Measurements from ENCODE around the gene PSME4.

Gene PSME4

GRCh38 chr2:53970724-53971602 is at the start of gene PSME4:
TSS of gene PSME4 (minus strand) at chr2:53970993. CDS start at chr2:53970784, 209 bp downstream.
- peak; percentile 73 for DNase-seq

DNA sequence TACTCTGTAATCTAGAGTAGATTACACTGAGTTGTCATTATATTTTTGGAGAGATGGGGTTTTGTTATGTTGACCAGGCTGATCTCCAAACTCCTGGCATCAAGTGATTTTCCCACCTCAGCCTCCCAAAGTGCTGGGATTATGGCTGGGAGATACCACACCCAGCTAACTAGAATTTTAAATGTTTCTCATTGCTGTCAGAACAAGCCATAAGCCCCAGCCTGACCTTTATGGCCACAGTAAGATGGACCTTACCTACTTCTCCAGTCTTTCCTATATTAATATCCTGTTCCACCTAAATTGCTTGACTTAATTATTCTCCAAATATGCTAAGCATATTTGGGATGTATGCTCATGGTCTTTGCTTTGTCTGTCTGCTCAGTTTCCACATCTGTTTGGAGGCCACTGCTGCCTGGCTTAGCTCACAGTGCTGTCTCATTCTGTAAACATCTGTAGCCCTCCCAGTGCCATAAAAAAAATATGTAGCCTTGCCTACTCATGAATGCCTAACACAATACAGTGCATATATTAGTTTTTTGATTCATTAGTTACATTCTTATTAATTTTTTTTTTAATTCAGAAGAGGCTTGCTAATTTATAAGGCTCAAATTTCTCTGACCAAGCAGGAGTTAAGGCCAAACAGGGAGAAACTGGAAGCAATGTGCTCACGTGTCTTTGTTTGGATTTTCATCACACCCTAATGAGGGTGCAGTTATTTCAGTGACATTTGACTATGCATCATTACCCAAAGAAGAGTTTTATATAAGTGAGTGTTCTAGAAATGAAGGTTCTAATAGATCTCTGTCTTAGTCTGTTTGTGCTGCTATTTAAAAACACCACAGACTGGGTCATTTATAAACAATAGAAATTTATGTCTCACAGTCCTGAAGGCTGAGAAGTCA is 45.3 kb upstream of the PSME4 start:
- DNase-seq = no peak

DNA sequence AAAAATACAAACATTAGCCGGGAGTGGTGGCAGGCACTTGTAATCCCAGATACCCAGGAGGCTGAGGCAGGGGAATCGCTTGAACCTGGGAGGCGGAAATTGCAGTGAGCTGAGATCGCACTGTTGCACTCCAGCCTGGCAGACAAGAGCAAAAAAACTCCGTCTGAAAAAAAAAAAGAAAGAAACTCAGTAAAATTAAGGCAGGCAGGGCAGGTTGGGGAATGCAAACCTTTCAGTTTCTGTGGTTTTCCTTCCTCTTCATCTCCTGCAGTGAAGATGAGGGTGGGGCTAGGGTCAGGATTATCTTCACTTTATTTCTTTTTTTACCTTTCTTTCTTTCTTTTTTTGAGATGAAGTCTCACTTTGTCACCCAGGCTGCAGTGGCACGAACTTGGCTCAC is 43.2 kb upstream of the PSME4 start:
- DNase-seq = no peak

DNA sequence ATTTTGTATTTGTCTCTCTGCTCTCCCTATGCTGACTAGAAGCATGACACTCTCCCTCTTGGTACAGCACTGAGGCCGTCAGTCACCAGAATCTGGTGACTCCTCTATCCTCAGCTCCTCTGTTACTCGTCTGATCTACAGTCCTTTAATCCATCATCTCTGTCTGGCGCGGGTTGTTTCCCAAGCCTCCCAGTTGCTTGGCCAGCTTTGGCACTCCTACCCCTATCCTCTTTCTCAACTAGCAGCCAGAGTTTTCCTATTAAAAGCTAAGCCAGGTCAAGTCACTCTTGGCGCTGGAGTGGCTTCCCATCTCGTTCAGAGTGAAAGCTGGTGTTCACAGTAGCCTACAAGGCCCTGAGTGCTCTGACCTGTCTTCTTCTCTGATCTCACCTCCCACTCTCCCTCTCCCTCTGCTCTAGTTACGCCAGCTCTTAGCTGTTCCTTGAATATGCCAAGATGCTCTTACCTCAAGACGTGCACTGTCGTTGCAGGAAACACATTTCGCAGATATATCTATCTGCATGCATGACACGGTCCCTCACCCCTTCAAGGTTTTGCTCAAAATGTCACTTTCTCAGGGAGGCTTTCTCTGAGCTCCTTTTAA is 41.8 kb upstream of the PSME4 start:
- no peak for DNase-seq

GRCh38 chr2:54009549-54009948 is 38.8 kb upstream of the PSME4 start:
- DNase-seq = no peak

DNA sequence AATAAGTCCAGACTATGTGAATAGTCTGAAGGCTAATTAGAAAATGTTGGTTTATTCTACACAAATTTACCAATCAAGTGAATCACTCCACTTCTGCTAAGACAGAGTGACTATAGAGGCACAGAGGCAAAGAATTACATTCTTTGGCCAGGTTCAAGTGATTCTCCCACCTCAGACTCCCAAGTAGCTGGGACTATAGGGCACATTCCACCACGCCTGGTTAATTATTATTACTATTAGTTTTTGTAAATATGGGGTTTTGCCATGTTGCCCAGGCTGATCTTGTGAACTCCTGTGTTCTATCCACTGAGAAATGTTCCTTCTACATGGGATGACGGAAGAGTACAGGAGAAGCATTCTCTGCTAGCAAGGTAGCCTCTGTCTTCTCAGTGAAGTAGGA is 37.6 kb upstream of the PSME4 start:
- DNase-seq = no peak

- no peak for DNase-seq
Observed at GRCh38 chr2:54000524-54000923, 29.7 kb upstream of the PSME4 start.

- no peak for DNase-seq
Observed at GRCh38 chr2:54000122-54000521, 29.3 kb upstream of the PSME4 start.

DNA sequence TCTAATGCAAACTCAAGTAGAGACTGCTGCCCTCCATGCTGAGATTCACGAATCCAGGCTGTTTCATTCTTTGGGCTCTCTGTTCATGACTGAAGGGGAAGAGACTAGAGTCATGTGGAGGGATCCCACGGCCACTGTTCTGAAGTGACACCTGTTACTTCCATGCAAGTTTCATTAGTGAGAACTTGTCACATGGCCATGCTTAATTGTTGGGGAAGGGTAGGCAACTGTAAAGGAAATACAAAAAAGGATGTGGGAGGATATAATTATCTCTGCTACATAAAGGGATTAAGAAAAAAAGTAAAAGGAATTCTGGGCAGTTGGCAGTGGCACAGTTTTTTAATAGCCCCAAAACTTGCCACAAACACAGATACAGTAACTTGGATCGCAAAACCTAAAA is 28.0 kb upstream of the PSME4 start:
- no peak for DNase-seq

DNA sequence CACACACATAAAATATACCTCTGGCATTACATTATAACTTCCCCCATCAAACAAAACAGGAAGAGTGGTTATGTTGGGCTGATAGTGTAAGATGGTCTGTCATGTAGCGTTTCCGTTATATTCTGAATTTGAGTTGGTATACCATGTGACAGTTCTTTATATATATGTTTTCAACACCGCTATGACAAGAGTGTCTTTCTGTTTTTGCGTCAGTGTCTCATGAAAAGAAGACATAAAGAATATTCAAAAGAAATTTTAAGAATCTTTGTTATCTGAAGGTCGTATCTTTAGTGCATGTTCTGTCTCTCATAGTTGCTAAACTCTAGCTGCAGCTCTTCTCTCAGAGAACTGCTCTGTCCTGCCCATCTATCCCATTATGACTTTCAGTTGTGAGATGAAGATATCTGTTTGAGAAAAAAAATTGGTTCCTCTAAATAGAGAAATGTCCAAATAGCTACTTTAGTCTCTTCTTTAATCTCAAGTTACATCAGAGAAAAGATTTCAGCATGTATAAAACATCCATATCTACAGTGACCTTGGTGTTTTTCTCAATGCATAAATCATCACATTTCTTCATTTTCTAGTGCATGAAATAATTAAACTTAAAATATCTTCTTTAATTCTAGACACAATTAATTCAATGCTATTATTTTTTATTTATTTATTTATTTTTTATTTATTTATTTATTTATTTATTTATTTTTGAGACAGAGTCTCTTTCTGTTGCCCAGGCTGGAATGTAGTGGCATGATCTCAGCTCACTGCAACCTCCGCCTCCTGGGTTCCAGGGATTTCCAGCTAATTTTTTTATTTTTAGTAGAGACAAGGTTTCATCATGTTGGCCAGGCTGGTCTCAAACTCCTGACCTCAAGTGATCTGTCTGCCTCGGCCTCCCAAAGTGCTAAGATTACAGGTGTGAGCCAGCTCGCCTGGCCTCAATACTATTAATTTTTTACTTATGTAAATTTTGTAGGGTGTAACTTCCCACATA is 24.3 kb upstream of the PSME4 start:
- no peak for DNase-seq

DNA sequence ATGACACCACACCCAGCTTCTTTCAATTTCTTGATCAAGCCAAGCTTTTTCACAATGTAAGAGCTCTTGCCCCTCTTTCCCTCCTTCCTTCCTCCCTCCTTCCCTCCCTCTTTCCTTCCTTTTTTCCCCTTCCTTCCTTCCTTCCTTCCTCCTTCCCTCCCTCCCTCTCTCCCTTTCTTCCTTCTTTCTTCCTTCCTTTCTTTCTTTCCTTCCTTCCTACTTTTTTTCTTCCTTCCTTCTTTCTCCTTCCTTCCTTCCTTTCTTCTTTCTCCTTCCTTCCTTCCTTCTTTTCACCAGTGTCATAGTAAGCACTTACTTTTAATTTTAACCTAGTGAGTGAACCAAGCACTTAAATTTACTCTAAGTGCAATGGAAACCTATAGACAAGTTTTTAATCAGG is 21.2 kb upstream of the PSME4 start:
- DNase-seq = no peak

DNA sequence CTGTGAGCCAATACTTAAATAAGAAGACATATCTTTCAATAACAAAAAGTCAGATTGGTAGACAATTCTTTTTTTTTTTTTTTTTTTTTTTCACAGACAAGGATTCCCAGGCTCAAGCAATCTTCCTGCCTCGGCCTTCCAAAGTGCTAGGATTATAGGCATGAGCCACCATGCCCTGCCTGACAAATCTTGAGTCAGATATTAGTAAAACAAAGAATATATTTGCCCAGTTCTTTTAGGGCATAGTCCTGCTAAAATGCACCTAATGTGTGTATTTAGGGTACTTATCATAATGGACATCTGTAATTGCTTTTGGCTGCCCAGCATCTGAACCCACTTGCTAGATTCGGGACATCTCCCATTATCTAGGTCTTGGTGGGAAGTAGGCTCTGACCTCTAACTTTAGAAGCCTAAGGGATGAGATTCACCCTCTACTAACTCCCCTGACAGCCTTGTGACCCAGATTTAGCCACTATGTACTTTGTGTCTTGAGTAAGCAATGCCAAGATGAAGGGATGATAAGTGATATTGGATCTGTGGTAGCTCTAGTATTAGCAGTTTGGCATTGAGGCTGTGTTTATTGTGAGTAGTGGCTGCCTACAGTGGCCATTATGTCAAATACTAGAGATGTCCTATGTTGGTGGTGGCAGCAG is 18.5 kb upstream of the PSME4 start:
- no peak for DNase-seq

DNA sequence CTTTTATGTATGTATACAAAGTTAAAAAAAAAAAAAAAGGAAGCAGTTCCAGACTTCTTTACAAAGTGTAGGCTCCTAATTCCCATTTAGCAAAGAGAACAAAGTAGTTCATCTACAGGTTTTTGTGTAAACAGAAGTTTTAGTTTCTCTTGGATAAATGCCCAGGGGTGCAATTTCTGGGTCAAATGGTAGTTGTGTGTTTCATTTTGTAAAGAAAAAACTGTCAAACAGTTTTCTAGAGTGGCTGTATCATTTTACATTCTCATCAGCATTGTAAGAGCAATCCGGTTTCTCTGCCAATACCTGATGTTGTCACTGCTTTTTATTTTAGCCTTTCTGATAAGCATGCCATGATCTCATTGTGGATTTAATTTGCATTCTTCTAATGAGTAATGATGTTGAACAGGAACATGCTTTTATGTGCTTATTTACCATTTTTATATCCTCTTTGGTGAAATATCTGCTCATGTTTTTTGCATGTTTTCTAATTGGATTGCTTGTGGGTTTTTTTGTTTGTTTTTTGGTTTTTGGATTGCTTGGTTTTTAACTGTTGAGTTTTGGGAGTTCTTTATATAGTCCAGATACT is 16.6 kb upstream of the PSME4 start:
- DNase-seq = no peak

DNA sequence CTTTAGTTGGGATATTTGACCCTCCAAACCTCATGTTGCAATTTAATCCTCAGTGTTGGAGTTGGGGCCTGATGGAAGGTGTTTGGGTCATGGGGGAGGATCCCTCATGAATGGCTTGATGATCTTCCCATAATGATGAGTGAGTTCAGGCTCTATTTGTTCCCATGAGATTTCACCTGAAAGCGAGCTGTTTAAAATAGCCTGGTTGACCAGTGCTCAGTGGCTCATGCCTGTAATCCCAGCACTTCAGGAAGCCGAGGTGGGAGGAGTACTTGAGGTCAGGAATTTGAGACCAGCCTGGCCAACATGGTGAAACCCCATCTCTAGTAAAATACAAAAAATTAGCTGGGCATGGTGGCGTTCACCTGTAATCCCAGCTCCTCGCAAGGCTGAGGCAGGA is 14.9 kb upstream of the PSME4 start:
- no peak for DNase-seq

DNA sequence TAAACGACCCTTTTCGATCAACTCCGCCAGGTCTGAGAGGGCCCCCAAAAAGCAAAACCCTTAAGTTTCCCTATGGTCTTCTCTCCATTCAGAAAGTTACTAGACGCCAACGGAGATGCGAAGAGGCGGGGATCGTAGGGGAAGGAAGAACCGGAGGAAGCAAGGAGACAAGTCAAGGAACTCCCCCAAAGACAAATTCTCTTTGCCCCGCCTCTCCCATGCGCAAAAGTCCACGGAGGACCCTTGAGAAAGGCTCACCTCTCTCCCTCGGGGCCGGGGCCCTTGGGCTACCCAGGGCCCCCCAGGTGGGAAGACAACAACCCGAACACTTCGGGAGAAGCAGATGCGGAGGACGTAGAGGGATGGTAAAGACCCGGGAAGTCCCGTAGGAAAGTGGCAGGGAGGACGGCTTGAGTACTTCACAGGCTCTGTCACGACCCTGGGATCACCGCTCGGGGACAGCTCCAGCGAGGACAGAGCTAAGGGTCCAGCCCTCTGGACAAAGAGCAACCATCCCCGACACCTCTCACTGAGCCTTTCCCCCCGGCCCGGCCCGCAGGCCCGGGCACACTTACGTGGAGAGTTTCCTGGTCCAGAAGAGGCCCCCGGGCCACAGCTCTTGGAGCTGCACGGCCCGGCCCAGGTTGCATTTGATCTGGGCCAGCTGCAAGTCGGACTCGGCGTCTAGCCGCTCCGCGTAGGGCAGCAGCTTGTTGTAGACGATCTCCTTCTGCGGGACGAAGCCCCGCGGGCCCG is 647 bp downstream of the PSME4 start:
- DNase-seq = no peak

- DNase-seq = no peak
Observed at GRCh38 chr2:53969285-53969967, 1.4 kb downstream of the PSME4 start.

- no peak for DNase-seq
Observed at GRCh38 chr2:53964987-53965687, 5.7 kb downstream of the PSME4 start.

DNA sequence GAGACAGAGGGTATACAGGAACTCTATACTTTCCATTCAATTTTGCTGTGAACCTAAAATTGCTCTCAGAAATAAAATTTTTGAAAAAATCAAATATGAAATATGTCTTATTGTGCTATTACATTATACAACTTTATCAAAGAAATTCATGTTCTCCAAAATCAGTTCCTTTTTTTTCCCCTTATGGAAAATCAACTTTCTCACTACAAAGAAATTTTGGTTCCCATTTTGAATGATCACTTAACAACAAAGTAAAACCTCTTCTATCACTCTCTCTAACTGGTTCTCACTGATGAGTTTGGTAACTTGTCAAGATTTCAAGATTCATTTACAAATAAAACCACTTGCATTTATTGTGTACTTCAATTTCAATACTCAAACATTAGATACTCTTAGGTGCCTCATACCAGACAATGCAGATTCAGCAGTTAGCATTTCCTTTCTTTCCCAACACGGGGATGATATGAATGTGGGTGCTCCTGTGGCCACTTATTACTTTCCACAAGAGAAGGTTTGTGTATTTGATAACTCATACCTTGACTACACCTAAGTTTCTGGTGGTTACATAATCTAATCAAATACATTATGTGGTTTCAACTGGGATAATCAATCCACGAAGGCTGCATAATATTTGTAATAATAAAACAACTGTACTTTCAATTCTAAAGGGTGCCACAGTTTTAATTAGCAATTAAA is 6.4 kb downstream of the PSME4 start:
- no peak for DNase-seq
